K562 (cell line): Measurements from ENCODE around the gene MED15. TPM values are rescaled to one million over a fixed set of nuclear protein-coding genes. Genes with fewer than 3 reads are reported as not detected.
A peak's percentile ranks its signal among the peaks of the same experiment; 100 is the strongest.

Source experiments
- ARNT ChIP-seq, 2 experiments: fragments of 450-650 bp; IDR thresholded peaks; 2 replicates each; pipeline ENCODE4 v1.6.1; 2016; ENCODE audit warnings: mild to moderate bottlenecking in 1 of 2
- BHLHE40 ChIP-seq: IDR thresholded peaks from 2 replicates; pipeline ENCODE4 v1.6.1; 2011; ENCODE audit warnings: low read length, improper control_type of control experiment
- ELF1 ChIP-seq: fragments of 200-800 bp; sonication (Bioruptor generic); IDR thresholded peaks from 2 replicates; pipeline ENCODE4 v1.6.1; 2016; ENCODE audit warnings: missing genetic modification characterization, missing compliant biosample characterization
- FOXP1 ChIP-seq: sonication (generic); formaldehyde crosslinking; IDR thresholded peaks from 2 replicates; pipeline ENCODE4 v1.8.0; 2022; ENCODE audit warnings: mild to moderate bottlenecking, missing genetic modification reagents
- GABPB1 ChIP-seq: sonication (generic); formaldehyde crosslinking; IDR thresholded peaks from 2 replicates; pipeline ENCODE4 v1.8.0; 2022; ENCODE audit warnings: mild to moderate bottlenecking, missing genetic modification reagents
- GTF2F1 ChIP-seq: IDR thresholded peaks from 2 replicates; pipeline ENCODE4 v1.6.1; 2011; ENCODE audit warnings: low read depth, low read length, improper control_type of control experiment
- JUN ChIP-seq, 2 experiments: sonication (generic) in 1 of 2; formaldehyde crosslinking in 1 of 2; IDR thresholded peaks; 2 replicates each; pipeline versions ENCODE4 v1.6.1 to v1.8.0; 2012 to 2022; ENCODE audit warnings: borderline replicate concordance in 2 of 2, mild to moderate bottlenecking in 2 of 2, improper control_type of control experiment in 1 of 2, low read depth in 1 of 2, low read length in 1 of 2, missing genetic modification reagents in 1 of 2
- KAT7 ChIP-seq: sonication (generic); formaldehyde crosslinking; IDR thresholded peaks from 2 replicates; pipeline ENCODE4 v1.8.0; 2022; ENCODE audit warnings: missing genetic modification reagents, mild to moderate bottlenecking, borderline replicate concordance
- KDM1A ChIP-seq, 2 experiments: fragments of 450-650 bp; IDR thresholded peaks; 2 replicates each; pipeline ENCODE4 v1.6.1; 2016; ENCODE audit warnings: mild to moderate bottlenecking in 2 of 2
- LARP7 ChIP-seq: fragments of 450-650 bp; IDR thresholded peaks from 2 replicates; pipeline ENCODE4 v1.6.1; 2016
- NEUROD1 ChIP-seq: fragments of 150-350 bp; IDR thresholded peaks from 2 replicates; pipeline ENCODE4 v1.6.1; 2014; ENCODE audit warnings: borderline replicate concordance, low read length, low read depth; ENCODE audit not compliant: partially characterized antibody
- NR2C2 ChIP-seq, 2 experiments: fragments of 200-800 bp in 1 of 2; sonication (Bioruptor generic) in 1 of 2; sonication (generic) in 1 of 2; formaldehyde crosslinking in 1 of 2; IDR thresholded peaks; 2 replicates each; pipeline versions ENCODE4 v1.6.1 to v1.8.0; 2016 to 2022; ENCODE audit warnings: mild to moderate bottlenecking in 1 of 2, missing compliant biosample characterization in 1 of 2, missing genetic modification characterization in 1 of 2, missing genetic modification reagents in 1 of 2
- POLR2G ChIP-seq: fragments of 200-400 bp; formaldehyde crosslinking; IDR thresholded peaks from 2 replicates; pipeline ENCODE4 v1.6.1; 2017; ENCODE audit warnings: low read depth, mild to moderate bottlenecking, antibody characterized with exemption, low read length, moderate library complexity
- SIN3A ChIP-seq, 2 experiments: fragments of 150-350 bp in 1 of 2; IDR thresholded peaks; 2 replicates each; pipeline ENCODE4 v1.6.1; 2011 to 2016; ENCODE audit warnings: borderline replicate concordance in 2 of 2, low read depth in 2 of 2, low read length in 2 of 2, mild to moderate bottlenecking in 2 of 2, moderate library complexity in 2 of 2; ENCODE audit not compliant: control insufficient read depth in 1 of 2
- SREBF1 ChIP-seq: fragments of 150-350 bp; IDR thresholded peaks from 2 replicates; pipeline ENCODE4 v1.6.1; 2014; ENCODE audit warnings: antibody characterized with exemption, low read depth, low read length, borderline replicate concordance
- TRIM28 ChIP-seq: fragments of 450-650 bp; IDR thresholded peaks from 2 replicates; pipeline ENCODE4 v1.6.1; 2017
- U2AF1 ChIP-seq: fragments of 200-400 bp; formaldehyde crosslinking; optimal IDR thresholded peaks from 2 replicates; pipeline ENCODE3; 2017; ENCODE audit warnings: mild to moderate bottlenecking, low read depth, low read length, moderate library complexity
- ZNF347 ChIP-seq: fragments of 450-650 bp; formaldehyde crosslinking; IDR thresholded peaks from 2 replicates; pipeline ENCODE4 v1.4.0; 2020; ENCODE audit warnings: low read depth, mild to moderate bottlenecking, moderate library complexity
- ZSCAN29 ChIP-seq: fragments of 450-650 bp; IDR thresholded peaks from 2 replicates; pipeline ENCODE4 v1.6.1; 2017
- polyA plus RNA-seq, 8 experiments: library from polyadenylated mRNA; depleted of rRNA in 4 of 8; stranded (reverse) in 5 of 8; unstranded in 3 of 8; fragments of >200 nt; fragmentation: Nextera tagmentation in 2 of 8; fragmentation: Illumina TruSeq in 1 of 8; extraction: Ambion mirVana in 2 of 8; extraction: Trizol in 1 of 8; gene quantifications; 2 replicates each; pipeline versions ENCODE4 v1.2.1 to v1.2.3, GENCODE V29; 2011 to 2014; ENCODE audit warnings: inconsistent platforms in 1 of 8, missing spikeins in 1 of 8
- total RNA-seq, 7 experiments: library from RNA; depleted of rRNA in 6 of 7; stranded (reverse); fragments of >200 nt in 6 of 7; fragmentation: Illumina TruSeq in 2 of 7; extraction: Trizol in 2 of 7; gene quantifications; 2 replicates each; pipeline versions ENCODE4 v1.2.1 to v1.2.3, GENCODE V29; 2011 to 2021; ENCODE audit warnings: low replicate concordance in 1 of 7
- TF ChIP-seq, protein P1 (sequence below): IDR thresholded peaks from 2 replicates; pipeline ENCODE4 v1.6.1; 2011; ENCODE audit not compliant: insufficient read length; ENCODE audit errors: extremely low read depth
- TF ChIP-seq, protein P2 (sequence below): fragments of 450-650 bp; IDR thresholded peaks from 2 replicates; pipeline ENCODE4 v1.6.1; 2016; ENCODE audit warnings: mild to moderate bottlenecking
- TF ChIP-seq, protein P3 (sequence below): fragments of 450-650 bp; IDR thresholded peaks from 2 replicates; pipeline ENCODE4 v1.6.1; 2014; ENCODE audit warnings: low read depth, mild to moderate bottlenecking, moderate library complexity, borderline replicate concordance

Gene MED15
- total and polyA plus RNA-seq, 9 of the 15 experiments (the other 6 are each of a cell fraction or from before 2014, with no cell fraction given) = 4.0 to 271 (median 60.1) TPM

DNA sequence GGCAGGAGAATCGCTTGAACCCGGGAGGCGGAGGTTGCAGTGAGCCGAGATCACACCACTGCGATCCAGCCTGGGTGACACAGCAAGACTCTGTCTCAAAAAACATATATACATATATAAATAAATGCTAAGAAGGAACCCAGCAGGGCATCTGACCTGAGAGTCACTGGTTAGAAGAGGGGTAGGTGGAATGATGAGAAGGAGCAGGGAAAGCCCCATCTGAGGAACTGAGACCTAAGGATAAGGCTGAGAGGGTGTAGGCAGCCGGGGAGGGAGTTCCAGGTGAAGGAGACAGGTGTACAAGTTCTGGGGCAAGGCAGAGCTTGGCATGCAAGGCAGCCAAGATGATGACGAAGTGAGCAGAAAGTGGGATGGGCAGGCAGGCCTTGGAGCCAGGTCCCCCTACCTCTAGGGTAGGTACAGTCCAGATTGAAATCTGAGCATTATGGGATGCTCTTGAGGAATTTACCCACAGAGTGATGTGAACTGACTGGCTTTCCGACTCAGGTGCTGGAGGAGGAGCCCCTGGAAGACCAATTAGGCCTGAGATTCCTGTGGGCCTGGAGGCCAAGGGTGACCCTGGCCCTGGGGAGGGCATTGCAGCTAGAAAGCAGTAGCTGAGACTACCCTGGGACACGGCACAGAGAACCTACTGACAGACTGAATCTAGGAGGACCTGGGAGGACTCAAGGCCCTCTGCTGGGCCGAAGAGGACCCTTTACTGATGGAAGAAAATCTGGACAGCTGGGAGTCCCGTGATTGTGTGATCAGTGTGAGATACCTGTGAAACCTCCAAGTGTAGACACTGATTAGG, 34.6 kb upstream of the MED15 start (continued):
- TF ChIP-seq TRIM28 (no peak), KAT7 (no peak), ZNF347 (no peak), BHLHE40 (peak; percentile 66), U2AF1 (no peak), NR2C2 (CRISPR knock-in tag; IDR thresholded peaks at IDR 0.05) (no peak), NR2C2 (tag; IDR thresholded peaks at IDR 0.05) (no peak), ARNT (IDR thresholded peaks at IDR 0.05) (no peak), FOXP1 (no peak), JUN (IDR thresholded peaks at IDR 0.05; ENCODE audit: borderline replicate concordance, low read depth, low read length) (no peak), JUN (CRISPR knock-in tag; IDR thresholded peaks at IDR 0.05; ENCODE audit: borderline replicate concordance) (no peak), GABPB1 (CRISPR knock-in tag) (no peak), GTF2F1 (no peak), SREBF1 (no peak), ELF1 (no peak), NEUROD1 (no peak), LARP7 (no peak), POLR2G (no peak), ZSCAN29 (no peak), KDM1A (IDR thresholded peaks at IDR 0.05) (peak; percentile 97 to 98), SIN3A (IDR thresholded peaks at IDR 0.05; ENCODE audit: borderline replicate concordance in 2 of 2, control insufficient read depth in 1 of 2, low read depth in 2 of 2, low read length in 2 of 2) (no peak)
- TF ChIP-seq, protein P1, sequence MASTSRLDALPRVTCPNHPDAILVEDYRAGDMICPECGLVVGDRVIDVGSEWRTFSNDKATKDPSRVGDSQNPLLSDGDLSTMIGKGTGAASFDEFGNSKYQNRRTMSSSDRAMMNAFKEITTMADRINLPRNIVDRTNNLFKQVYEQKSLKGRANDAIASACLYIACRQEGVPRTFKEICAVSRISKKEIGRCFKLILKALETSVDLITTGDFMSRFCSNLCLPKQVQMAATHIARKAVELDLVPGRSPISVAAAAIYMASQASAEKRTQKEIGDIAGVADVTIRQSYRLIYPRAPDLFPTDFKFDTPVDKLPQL = no peak
- TF ChIP-seq, protein P2, sequence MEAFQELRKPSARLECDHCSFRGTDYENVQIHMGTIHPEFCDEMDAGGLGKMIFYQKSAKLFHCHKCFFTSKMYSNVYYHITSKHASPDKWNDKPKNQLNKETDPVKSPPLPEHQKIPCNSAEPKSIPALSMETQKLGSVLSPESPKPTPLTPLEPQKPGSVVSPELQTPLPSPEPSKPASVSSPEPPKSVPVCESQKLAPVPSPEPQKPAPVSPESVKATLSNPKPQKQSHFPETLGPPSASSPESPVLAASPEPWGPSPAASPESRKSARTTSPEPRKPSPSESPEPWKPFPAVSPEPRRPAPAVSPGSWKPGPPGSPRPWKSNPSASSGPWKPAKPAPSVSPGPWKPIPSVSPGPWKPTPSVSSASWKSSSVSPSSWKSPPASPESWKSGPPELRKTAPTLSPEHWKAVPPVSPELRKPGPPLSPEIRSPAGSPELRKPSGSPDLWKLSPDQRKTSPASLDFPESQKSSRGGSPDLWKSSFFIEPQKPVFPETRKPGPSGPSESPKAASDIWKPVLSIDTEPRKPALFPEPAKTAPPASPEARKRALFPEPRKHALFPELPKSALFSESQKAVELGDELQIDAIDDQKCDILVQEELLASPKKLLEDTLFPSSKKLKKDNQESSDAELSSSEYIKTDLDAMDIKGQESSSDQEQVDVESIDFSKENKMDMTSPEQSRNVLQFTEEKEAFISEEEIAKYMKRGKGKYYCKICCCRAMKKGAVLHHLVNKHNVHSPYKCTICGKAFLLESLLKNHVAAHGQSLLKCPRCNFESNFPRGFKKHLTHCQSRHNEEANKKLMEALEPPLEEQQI = no peak
- TF ChIP-seq, protein P3, sequence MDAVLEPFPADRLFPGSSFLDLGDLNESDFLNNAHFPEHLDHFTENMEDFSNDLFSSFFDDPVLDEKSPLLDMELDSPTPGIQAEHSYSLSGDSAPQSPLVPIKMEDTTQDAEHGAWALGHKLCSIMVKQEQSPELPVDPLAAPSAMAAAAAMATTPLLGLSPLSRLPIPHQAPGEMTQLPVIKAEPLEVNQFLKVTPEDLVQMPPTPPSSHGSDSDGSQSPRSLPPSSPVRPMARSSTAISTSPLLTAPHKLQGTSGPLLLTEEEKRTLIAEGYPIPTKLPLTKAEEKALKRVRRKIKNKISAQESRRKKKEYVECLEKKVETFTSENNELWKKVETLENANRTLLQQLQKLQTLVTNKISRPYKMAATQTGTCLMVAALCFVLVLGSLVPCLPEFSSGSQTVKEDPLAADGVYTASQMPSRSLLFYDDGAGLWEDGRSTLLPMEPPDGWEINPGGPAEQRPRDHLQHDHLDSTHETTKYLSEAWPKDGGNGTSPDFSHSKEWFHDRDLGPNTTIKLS = no peak
